Caco-2 (cell line): Measurements from ENCODE around the gene THADA. TPM values are rescaled to one million over a fixed set of nuclear protein-coding genes. Genes with fewer than 3 reads are reported as not detected.

ENCODE experiments used
- BruUV-seq: library from RNA; stranded (reverse); fragments of 400-500 nt; replicated peaks from 2 replicates; lab custom pipeline; 2021; lab: Mats Ljungman, UMichigan
- CTCF ChIA-PET: fragments of 300-600 bp; sonication (Branson Sonifier 250); formaldehyde crosslinking; loops from one replicate; lab custom pipeline; 2022; ENCODE audit warnings: antibody characterized with exemption; lab: Charles Lee
- POLR2A ChIA-PET: fragments of 300-600 bp; sonication (Branson Sonifier 250); formaldehyde crosslinking; loops from one replicate; lab custom pipeline; 2022; ENCODE audit warnings: antibody characterized with exemption; lab: Charles Lee
- DNase-seq, 2 experiments: peaks; one replicate each; pipeline versions ENCODE4 v3.0.0 to v3.0.0-alpha.2; 2020 to 2022
- H3K27me3 ChIP-seq: replicated peaks from 2 replicates; pipeline ENCODE4 v1.6.0; 2011; ENCODE audit warnings: low read length; ENCODE audit not compliant: control insufficient read depth, insufficient read depth
- H3K36me3 ChIP-seq: 2 replicates; pipeline ENCODE4 v1.5.1; 2011; ENCODE audit warnings: low read length; ENCODE audit not compliant: control insufficient read depth, insufficient read depth
- H3K4me1 ChIP-seq: fragments of 250-450 bp; sonication (Bioruptor Pico); 2 replicates; pipeline ENCODE4 v1.5.1; 2020; ENCODE audit warnings: mild to moderate bottlenecking
- H3K4me3 ChIP-seq: 2 replicates; pipeline ENCODE4 v1.5.1; 2011; ENCODE audit warnings: low read depth, mild to moderate bottlenecking, control low read depth, low read length
- H3K9me3 ChIP-seq: fragments of 250-450 bp; sonication (Bioruptor Pico); 2 replicates; pipeline ENCODE4 v1.5.1; 2020; ENCODE audit warnings: mild to moderate bottlenecking, moderate library complexity
- H3K27ac Mint-ChIP-seq: one replicate; pipeline ENCODE4 v1.8.0; 2022; ENCODE audit warnings: mixed read lengths; ENCODE audit not compliant: unreplicated experiment
- H3K27me3 Mint-ChIP-seq: one replicate; pipeline ENCODE4 v1.8.0; 2022; ENCODE audit warnings: mixed read lengths; ENCODE audit not compliant: insufficient read depth, unreplicated experiment
- H3K36me3 Mint-ChIP-seq: one replicate; pipeline ENCODE4 v1.8.0; 2022; ENCODE audit warnings: mild to moderate bottlenecking, mixed read lengths; ENCODE audit not compliant: insufficient read depth, unreplicated experiment
- H3K4me1 Mint-ChIP-seq: one replicate; pipeline ENCODE4 v1.8.0; 2022; ENCODE audit warnings: low read depth, mixed read lengths; ENCODE audit not compliant: unreplicated experiment
- H3K4me3 Mint-ChIP-seq: one replicate; pipeline ENCODE4 v1.8.0; 2022; ENCODE audit warnings: mild to moderate bottlenecking, moderate library complexity, mixed read lengths; ENCODE audit not compliant: unreplicated experiment
- H3K9me3 Mint-ChIP-seq: one replicate; pipeline ENCODE4 v1.8.0; 2022; ENCODE audit warnings: mixed read lengths; ENCODE audit not compliant: unreplicated experiment
- CTCF ChIP-seq, 2 experiments: fragments of 200-600 bp in 1 of 2; IDR thresholded peaks; 1 replicate in 1 of 2; 2 replicates in 1 of 2; pipeline versions ENCODE4 v1.5.1 to v1.8.0; 2011 to 2022; ENCODE audit warnings: antibody characterized with exemption in 1 of 2, control low read depth in 1 of 2, inconsistent platforms in 1 of 2, low read depth in 1 of 2, low read length in 1 of 2, mild to moderate bottlenecking in 1 of 2, moderate library complexity in 1 of 2; ENCODE audit not compliant: insufficient read depth in 1 of 2, severe bottlenecking in 1 of 2, unreplicated experiment in 1 of 2
- intact Hi-C: fragments of 100-400 bp; cut with micrococcal nuclease; formaldehyde crosslinking; loops from one replicate; pipeline ENCODE4 v1.10.0; 2022; ENCODE audit not compliant: unreplicated experiment
- total RNA-seq: library from RNA; stranded (reverse); gene quantifications from 2 replicates; pipeline ENCODE4 v1.2.3, GENCODE V29; 2022

THADA gene
- total RNA-seq, 1 experiment from 2014 or later = 33.8 TPM

- no peaks in the 10 kb centered on the region for H3K27me3 ChIP-seq
- no peaks in the 10 kb centered on the region for H3K36me3 ChIP-seq
- no peak for TF ChIP-seq CTCF (IDR thresholded peaks at IDR 0.05; ENCODE audit: insufficient read depth in 1 of 2, low read depth in 1 of 2, low read length in 1 of 2, severe bottlenecking in 1 of 2, unreplicated experiment in 1 of 2)
- ChIA-PET POLR2A (no interaction called here), CTCF (no interaction called here)
- Mint-ChIP-seq H3K27me3 (no peaks in the 10 kb centered on the region), H3K4me1 (no peaks in the 10 kb centered on the region), H3K27ac (no peak overlapping the region), H3K36me3 (no peaks in the 10 kb centered on the region), H3K9me3 (no peaks in the 10 kb centered on the region), H3K4me3 (no peak overlapping the region)
- DNase-seq = no peak
- no peak overlapping the region for H3K4me3 ChIP-seq
- H3K4me1 ChIP-seq = no peaks in the 10 kb centered on the region
- intact Hi-C loops = no loop called here
- BruUV-seq = no TSS peak
- no peaks in the 10 kb centered on the region for H3K9me3 ChIP-seq
Observed at GRCh38 chr2:43407935-43408334, 187.9 kb downstream of the THADA start.

GRCh38 chr2:43406651-43407279, 189.1 kb downstream of the THADA start:
- CTCF ChIA-PET = no interaction called here
- no peaks in the 10 kb centered on the region for H3K9me3 ChIP-seq
- H3K9me3 Mint-ChIP-seq = no peaks in the 10 kb centered on the region
- no peaks in the 10 kb centered on the region for H3K36me3 ChIP-seq
- TF ChIP-seq CTCF (IDR thresholded peaks at IDR 0.05; ENCODE audit: insufficient read depth in 1 of 2, low read depth in 1 of 2, low read length in 1 of 2, severe bottlenecking in 1 of 2, unreplicated experiment in 1 of 2) = no peak
- no peak overlapping the region for H3K4me3 ChIP-seq
- H3K27me3 ChIP-seq = no peaks in the 10 kb centered on the region
- H3K4me1 ChIP-seq = no peaks in the 10 kb centered on the region
- no peaks in the 10 kb centered on the region for H3K4me1 Mint-ChIP-seq
- POLR2A ChIA-PET = no interaction called here
- no peak overlapping the region for H3K27ac Mint-ChIP-seq
- DNase-seq = no peak
- no peaks in the 10 kb centered on the region for H3K27me3 Mint-ChIP-seq
- H3K36me3 Mint-ChIP-seq = no peaks in the 10 kb centered on the region
- BruUV-seq = no TSS peak
- H3K4me3 Mint-ChIP-seq = no peak overlapping the region
- intact Hi-C loops = no loop called here

GRCh38 chr2:43405829-43406228, 190.0 kb downstream of the THADA start:
- H3K4me3 Mint-ChIP-seq = no peak overlapping the region
- no peaks in the 10 kb centered on the region for H3K9me3 Mint-ChIP-seq
- H3K36me3 ChIP-seq = no peaks in the 10 kb centered on the region
- no peaks in the 10 kb centered on the region for H3K27me3 Mint-ChIP-seq
- no peak overlapping the region for H3K4me3 ChIP-seq
- H3K4me1 ChIP-seq = peaks cover 6% of the 10 kb centered on the region; the same call in 1 of the 2 replicates
- H3K9me3 ChIP-seq = no peaks in the 10 kb centered on the region
- no peak for DNase-seq
- TF ChIP-seq CTCF (IDR thresholded peaks at IDR 0.05; ENCODE audit: insufficient read depth in 1 of 2, low read depth in 1 of 2, low read length in 1 of 2, severe bottlenecking in 1 of 2, unreplicated experiment in 1 of 2) = no peak
- no peak overlapping the region for H3K27ac Mint-ChIP-seq
- peaks cover 7% of the 10 kb centered on the region for H3K4me1 Mint-ChIP-seq
- no TSS peak for BruUV-seq
- H3K36me3 Mint-ChIP-seq = no peaks in the 10 kb centered on the region
- no peaks in the 10 kb centered on the region for H3K27me3 ChIP-seq
- CTCF ChIA-PET = no interaction called here
- POLR2A ChIA-PET = no interaction called here
- intact Hi-C loops = no loop called here
